ENCODE data around the gene NCOA1. TPM values are rescaled to one million over a fixed set of nuclear protein-coding genes. Genes with fewer than 3 reads are reported as not detected.

NCOA1 gene
- total RNA-seq, 2 donors from 2014 or later = 34.9 to 58.3 TPM

DNA sequence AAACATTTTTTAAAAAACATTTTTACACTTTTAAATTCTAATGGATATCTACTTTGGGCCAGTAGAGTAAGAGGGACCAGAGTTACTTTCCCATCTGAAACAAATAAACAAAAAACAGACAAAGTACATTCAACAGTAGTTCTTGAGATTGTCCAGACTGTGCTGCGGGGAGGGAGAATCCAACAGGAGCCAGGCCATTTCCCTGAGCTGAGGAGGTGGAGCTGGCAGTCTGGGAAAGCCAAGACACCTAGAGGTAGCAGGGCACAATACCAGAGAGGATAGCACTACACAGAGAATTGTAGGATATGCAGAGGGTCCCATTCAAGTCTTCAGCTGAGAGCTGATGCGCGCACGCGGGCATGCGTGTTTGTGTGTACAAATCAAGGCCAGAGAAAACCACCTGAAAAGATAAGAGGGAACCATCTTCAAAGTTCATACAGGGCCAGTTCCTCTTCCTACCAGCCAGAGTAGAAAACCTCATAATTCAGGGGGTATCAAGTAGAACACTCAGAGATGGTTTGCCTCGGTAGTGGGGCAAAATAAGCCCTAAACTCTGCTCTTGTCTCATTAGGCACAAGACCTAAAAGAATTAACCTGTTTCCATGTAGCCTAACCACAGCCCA is 258.1 kb downstream of the NCOA1 start:
- Histone ChIP-seq H3K36me3 (peaks cover 10% of the 10 kb centered on the region), H3K4me3 (no peak overlapping the region), H3K27ac (no peak overlapping the region), H3K9me3 (no peaks in the 10 kb centered on the region), H3K27me3 (replicated peaks; ENCODE audit: insufficient read depth) (no peaks in the 10 kb centered on the region), H3K4me1 (ENCODE audit: control insufficient read depth in 1 of 2, low read depth in 2 of 2) (no peaks in the 10 kb centered on the region)
- ATAC-seq (ENCODE audit: insufficient number of reproducible peaks, low FRiP score, low read depth) = no peak
- DNase-seq (ENCODE audit: low spot score) = no peak
- TF ChIP-seq, protein P1, sequence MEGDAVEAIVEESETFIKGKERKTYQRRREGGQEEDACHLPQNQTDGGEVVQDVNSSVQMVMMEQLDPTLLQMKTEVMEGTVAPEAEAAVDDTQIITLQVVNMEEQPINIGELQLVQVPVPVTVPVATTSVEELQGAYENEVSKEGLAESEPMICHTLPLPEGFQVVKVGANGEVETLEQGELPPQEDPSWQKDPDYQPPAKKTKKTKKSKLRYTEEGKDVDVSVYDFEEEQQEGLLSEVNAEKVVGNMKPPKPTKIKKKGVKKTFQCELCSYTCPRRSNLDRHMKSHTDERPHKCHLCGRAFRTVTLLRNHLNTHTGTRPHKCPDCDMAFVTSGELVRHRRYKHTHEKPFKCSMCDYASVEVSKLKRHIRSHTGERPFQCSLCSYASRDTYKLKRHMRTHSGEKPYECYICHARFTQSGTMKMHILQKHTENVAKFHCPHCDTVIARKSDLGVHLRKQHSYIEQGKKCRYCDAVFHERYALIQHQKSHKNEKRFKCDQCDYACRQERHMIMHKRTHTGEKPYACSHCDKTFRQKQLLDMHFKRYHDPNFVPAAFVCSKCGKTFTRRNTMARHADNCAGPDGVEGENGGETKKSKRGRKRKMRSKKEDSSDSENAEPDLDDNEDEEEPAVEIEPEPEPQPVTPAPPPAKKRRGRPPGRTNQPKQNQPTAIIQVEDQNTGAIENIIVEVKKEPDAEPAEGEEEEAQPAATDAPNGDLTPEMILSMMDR (IDR thresholded peaks at IDR 0.05) = no peak

DNA sequence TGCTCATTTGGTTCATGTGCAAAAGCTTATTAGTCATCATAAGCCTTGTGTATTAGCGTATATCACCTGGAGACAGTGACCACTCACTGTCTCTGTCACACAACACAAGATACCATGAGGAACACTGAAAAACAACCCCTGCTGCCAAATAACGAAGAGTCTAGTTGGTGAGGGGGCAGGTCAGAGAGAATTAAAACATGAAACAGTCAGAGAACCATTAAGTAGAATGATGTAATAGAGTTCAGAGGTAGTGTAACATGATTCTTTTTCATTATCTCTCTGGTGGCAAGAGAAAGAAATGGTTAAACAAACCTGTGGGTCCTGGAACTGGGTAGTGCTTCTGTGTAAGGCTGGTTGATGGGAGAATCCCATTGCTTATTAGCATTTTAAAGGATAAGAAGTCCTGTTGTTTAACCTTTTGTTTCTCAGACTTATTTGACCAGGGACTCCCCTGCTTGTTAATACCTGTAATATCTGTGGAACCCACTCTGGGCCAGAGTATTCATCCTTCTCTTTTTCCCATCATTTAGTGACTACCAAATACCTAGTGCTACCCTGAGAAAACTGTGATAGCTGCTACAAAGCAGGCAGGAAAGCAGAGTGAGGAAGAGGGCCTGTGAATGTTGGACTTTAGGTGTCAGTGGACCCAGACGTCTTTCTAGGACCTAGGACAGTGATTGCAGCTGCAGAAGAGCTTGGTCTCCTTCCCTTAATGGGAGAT is 264.1 kb downstream of the NCOA1 start:
- peaks cover 25% of the 10 kb centered on the region for H3K36me3 ChIP-seq

DNA sequence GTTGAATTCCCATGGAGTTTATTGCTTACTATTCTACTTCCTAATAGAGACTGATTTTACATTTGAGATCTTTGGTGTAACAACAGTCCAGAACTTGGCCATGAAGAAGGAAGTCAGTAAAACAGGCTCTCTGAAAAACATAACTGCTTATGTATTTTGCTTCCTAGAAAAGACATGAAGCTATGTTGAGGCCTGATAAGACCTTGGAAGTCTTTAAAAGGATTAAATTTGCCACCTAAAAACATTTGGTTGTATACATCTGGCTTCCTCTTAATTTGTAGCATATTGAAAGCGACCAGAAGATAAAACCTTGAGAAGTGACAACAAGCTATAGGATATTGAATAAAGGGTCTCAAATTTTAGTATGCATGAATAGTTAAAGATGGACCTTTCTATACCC is 265.7 kb downstream of the NCOA1 start:
- H3K27ac ChIP-seq = no peak overlapping the region
- no peaks in the 10 kb centered on the region for H3K4me1 ChIP-seq (ENCODE audit: control insufficient read depth in 1 of 2, low read depth in 2 of 2)
- ATAC-seq (ENCODE audit: insufficient number of reproducible peaks, low FRiP score, low read depth) (no peak), DNase-seq (ENCODE audit: low spot score) (no peak)
- H3K27me3 ChIP-seq (replicated peaks; ENCODE audit: insufficient read depth) = no peaks in the 10 kb centered on the region
- TF ChIP-seq, protein P1 (IDR thresholded peaks at IDR 0.05) = no peak
- H3K9me3 ChIP-seq = no peaks in the 10 kb centered on the region
- peaks cover 25% of the 10 kb centered on the region for H3K36me3 ChIP-seq
- no peak overlapping the region for H3K4me3 ChIP-seq

More for the DNA sequence above, 264.1 kb downstream of the NCOA1 start:
- TF ChIP-seq, protein P1 (IDR thresholded peaks at IDR 0.05) = no peak
- ATAC-seq (ENCODE audit: insufficient number of reproducible peaks, low FRiP score, low read depth) (no peak), DNase-seq (ENCODE audit: low spot score) (no peak)
- Histone ChIP-seq H3K4me3 (no peak overlapping the region), H3K4me1 (ENCODE audit: control insufficient read depth in 1 of 2, low read depth in 2 of 2) (no peaks in the 10 kb centered on the region), H3K27me3 (replicated peaks; ENCODE audit: insufficient read depth) (no peaks in the 10 kb centered on the region), H3K9me3 (no peaks in the 10 kb centered on the region), H3K27ac (no peak overlapping the region)

DNA sequence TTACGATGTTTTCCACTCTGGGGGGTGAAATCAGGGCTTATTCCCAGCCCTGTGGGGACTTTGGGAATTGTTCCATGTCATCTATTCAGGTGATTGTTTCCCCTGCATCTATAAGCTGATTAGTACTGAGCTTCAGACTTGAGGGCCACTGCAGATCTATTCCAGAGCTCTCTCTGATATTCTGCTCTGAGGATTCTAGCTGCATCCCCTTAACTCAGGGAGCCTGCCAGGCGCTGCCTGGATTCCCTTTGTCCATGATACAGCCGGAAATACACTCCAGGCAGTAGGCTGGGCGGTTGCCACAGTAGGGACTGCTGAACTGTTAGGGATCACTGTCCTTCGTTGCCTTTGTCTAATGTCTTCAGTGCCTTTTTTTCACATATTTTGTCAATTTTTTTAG is 270.8 kb downstream of the NCOA1 start:
- ATAC-seq (ENCODE audit: insufficient number of reproducible peaks, low FRiP score, low read depth) (no peak), DNase-seq (ENCODE audit: low spot score) (no peak)
- TF ChIP-seq, protein P1 (IDR thresholded peaks at IDR 0.05) = no peak
- H3K27ac ChIP-seq = no peak overlapping the region
- H3K27me3 ChIP-seq (replicated peaks; ENCODE audit: insufficient read depth) = no peaks in the 10 kb centered on the region
- H3K4me3 ChIP-seq = no peak overlapping the region
- peaks cover 21% of the 10 kb centered on the region for H3K36me3 ChIP-seq
- no peaks in the 10 kb centered on the region for H3K4me1 ChIP-seq (ENCODE audit: control insufficient read depth in 1 of 2, low read depth in 2 of 2)
- H3K9me3 ChIP-seq = no peaks in the 10 kb centered on the region

DNA sequence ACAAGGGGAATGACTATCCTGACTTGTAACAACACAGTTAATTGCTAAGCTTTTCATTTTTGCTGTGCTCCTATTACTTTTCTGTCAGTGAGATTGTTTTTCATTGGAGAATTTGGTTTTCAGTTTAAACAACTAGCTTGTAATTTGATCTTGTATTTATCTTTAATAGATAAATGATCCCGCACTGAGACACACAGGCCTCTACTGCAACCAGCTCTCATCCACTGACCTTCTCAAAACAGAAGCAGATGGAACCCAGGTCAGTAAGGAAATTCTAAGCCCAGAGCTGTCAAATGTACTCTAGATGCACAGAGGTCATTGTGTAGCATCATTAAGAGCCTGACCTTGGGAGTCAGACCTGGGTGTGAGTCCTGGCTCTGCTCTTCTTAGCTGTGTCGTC is 271.5 kb downstream of the NCOA1 start:
- peaks cover 21% of the 10 kb centered on the region for H3K36me3 ChIP-seq
- no peaks in the 10 kb centered on the region for H3K27me3 ChIP-seq (replicated peaks; ENCODE audit: insufficient read depth)
- no peaks in the 10 kb centered on the region for H3K4me1 ChIP-seq (ENCODE audit: control insufficient read depth in 1 of 2, low read depth in 2 of 2)
- no peak overlapping the region for H3K4me3 ChIP-seq
- TF ChIP-seq, protein P1 (IDR thresholded peaks at IDR 0.05) = no peak
- DNase-seq (ENCODE audit: low spot score) (no peak), ATAC-seq (ENCODE audit: insufficient number of reproducible peaks, low FRiP score, low read depth) (no peak)
- H3K9me3 ChIP-seq = no peaks in the 10 kb centered on the region
- no peak overlapping the region for H3K27ac ChIP-seq
